Activated naive CD8-positive, alpha-beta T cell treated with anti-CD3 and anti-CD28 coated beads, Interleukin-2, amount 50 U/mL, for 16 hours (primary cell): ENCODE measurements around the gene KDM4C.
"Not testable (repeated sequence)": the region's sequence is repeated elsewhere in the genome, so short reads cannot be mapped to it uniquely, and the experiment has no call there.

Source experiments
- DNase-seq: peaks from one replicate; pipeline ENCODE4 v3.0.0-alpha.2; 2020; ENCODE audit warnings: low read depth, low spot score

The KDM4C gene

GRCh38 chr9:6973089-6973488 is 215.3 kb downstream of the KDM4C start:
- no peak for DNase-seq

- DNase-seq = no peak
These were observed 216.0 kb downstream of the KDM4C start for GRCh38 chr9:6973762-6974161.

- DNase-seq = no peak
These were observed 217.4 kb downstream of the KDM4C start for GRCh38 chr9:6975198-6975597.

- DNase-seq = no peak
These were observed 220.0 kb downstream of the KDM4C start for GRCh38 chr9:6977761-6978160.

- no peak for DNase-seq
These were observed 220.8 kb downstream of the KDM4C start for GRCh38 chr9:6978591-6978990.

- DNase-seq = no peak
These were observed 227.3 kb downstream of the KDM4C start for GRCh38 chr9:6984941-6985578.

- DNase-seq = no peak
These were observed 228.5 kb downstream of the KDM4C start for GRCh38 chr9:6986141-6986815.

- no peak for DNase-seq
These were observed 229.6 kb downstream of the KDM4C start for GRCh38 chr9:6987381-6987780.

GRCh38 chr9:6991418-6991817 is 233.6 kb downstream of the KDM4C start:
- no peak for DNase-seq

GRCh38 chr9:6996061-6996854 is 238.5 kb downstream of the KDM4C start:
- no peak for DNase-seq

GRCh38 chr9:6997330-6997729 is 239.6 kb downstream of the KDM4C start:
- no peak for DNase-seq

- no peak for DNase-seq
These were observed 242.0 kb downstream of the KDM4C start for GRCh38 chr9:6999794-7000193.

GRCh38 chr9:7001571-7001970 is 243.8 kb downstream of the KDM4C start:
- no peak for DNase-seq

- DNase-seq = no peak
These were observed 246.1 kb downstream of the KDM4C start for GRCh38 chr9:7003861-7004260.

- no peak for DNase-seq
These were observed 248.6 kb downstream of the KDM4C start for GRCh38 chr9:7006417-7006816.

GRCh38 chr9:7008411-7008810 is 250.6 kb downstream of the KDM4C start:
- no peak for DNase-seq

GRCh38 chr9:7009065-7009464 is 251.3 kb downstream of the KDM4C start:
- DNase-seq = no peak

GRCh38 chr9:7011395-7012067 is 253.8 kb downstream of the KDM4C start:
- no peak for DNase-seq

- DNase-seq = no peak
These were observed 270.2 kb downstream of the KDM4C start for GRCh38 chr9:7027996-7028395.

- no peak for DNase-seq
These were observed 270.8 kb downstream of the KDM4C start for GRCh38 chr9:7028591-7028990.

- DNase-seq = not testable (repeated sequence)
These were observed 273.2 kb downstream of the KDM4C start for GRCh38 chr9:7030943-7031342.
